Central memory CD8-positive, alpha-beta T cell (primary cell): ENCODE data around the gene IFT122.
"Not testable (repeated sequence)": the region's sequence is repeated elsewhere in the genome, so short reads cannot be mapped to it uniquely, and the experiment has no call there.

Experiments
- ATAC-seq: fragments of 150-1000 bp; cut with Tn5 transposase; replicated peaks from 2 replicates; pipeline ENCODE4 v1.10.0; 2022; ENCODE audit warnings: mild to moderate bottlenecking, moderate FRiP score, moderate number of reproducible peaks; ENCODE audit not compliant: poor library complexity, severe bottlenecking; ENCODE audit errors: extremely low read depth
- DNase-seq, 2 donors: peaks; one replicate each; pipeline ENCODE4 v3.0.0; 2021; ENCODE audit warnings: low spot score in 2 of 2
- H3K27ac Mint-ChIP-seq: one replicate; pipeline ENCODE4 v1.8.0; 2022; ENCODE audit warnings: low read depth, mild to moderate bottlenecking, moderate library complexity, mixed read lengths
- H3K27me3 Mint-ChIP-seq: one replicate; pipeline ENCODE4 v1.8.0; 2022; ENCODE audit warnings: mixed read lengths
- H3K36me3 Mint-ChIP-seq: one replicate; pipeline ENCODE4 v1.8.0; 2022; ENCODE audit warnings: mild to moderate bottlenecking, moderate library complexity, mixed read lengths; ENCODE audit not compliant: insufficient read depth
- H3K4me1 Mint-ChIP-seq: one replicate; pipeline ENCODE4 v1.8.0; 2022; ENCODE audit warnings: mixed read lengths
- H3K4me3 Mint-ChIP-seq: one replicate; pipeline ENCODE4 v1.8.0; 2022; ENCODE audit warnings: mild to moderate bottlenecking, moderate library complexity, mixed read lengths
- H3K9me3 Mint-ChIP-seq: one replicate; pipeline ENCODE4 v1.8.0; 2022; ENCODE audit warnings: mixed read lengths

The IFT122 gene

GRCh38 chr3:129485721-129486663 is 46.0 kb downstream of the IFT122 start:
- peaks cover 1% of the 10 kb centered on the region for H3K36me3 Mint-ChIP-seq
- H3K27ac Mint-ChIP-seq = no peak overlapping the region
- ATAC-seq (no peak), DNase-seq (no peak)
- H3K27me3 Mint-ChIP-seq = no peaks in the 10 kb centered on the region
- no peaks in the 10 kb centered on the region for H3K9me3 Mint-ChIP-seq
- H3K4me1 Mint-ChIP-seq = peaks cover 6% of the 10 kb centered on the region
- no peak overlapping the region for H3K4me3 Mint-ChIP-seq

GRCh38 chr3:129486664-129487035 is 46.6 kb downstream of the IFT122 start:
- H3K36me3 Mint-ChIP-seq = peaks cover 1% of the 10 kb centered on the region
- no peaks in the 10 kb centered on the region for H3K27me3 Mint-ChIP-seq
- no peak overlapping the region for H3K4me3 Mint-ChIP-seq
- DNase-seq (no peak), ATAC-seq (no peak)
- peaks cover 6% of the 10 kb centered on the region for H3K4me1 Mint-ChIP-seq
- H3K9me3 Mint-ChIP-seq = no peaks in the 10 kb centered on the region
- H3K27ac Mint-ChIP-seq = no peak overlapping the region

DNA sequence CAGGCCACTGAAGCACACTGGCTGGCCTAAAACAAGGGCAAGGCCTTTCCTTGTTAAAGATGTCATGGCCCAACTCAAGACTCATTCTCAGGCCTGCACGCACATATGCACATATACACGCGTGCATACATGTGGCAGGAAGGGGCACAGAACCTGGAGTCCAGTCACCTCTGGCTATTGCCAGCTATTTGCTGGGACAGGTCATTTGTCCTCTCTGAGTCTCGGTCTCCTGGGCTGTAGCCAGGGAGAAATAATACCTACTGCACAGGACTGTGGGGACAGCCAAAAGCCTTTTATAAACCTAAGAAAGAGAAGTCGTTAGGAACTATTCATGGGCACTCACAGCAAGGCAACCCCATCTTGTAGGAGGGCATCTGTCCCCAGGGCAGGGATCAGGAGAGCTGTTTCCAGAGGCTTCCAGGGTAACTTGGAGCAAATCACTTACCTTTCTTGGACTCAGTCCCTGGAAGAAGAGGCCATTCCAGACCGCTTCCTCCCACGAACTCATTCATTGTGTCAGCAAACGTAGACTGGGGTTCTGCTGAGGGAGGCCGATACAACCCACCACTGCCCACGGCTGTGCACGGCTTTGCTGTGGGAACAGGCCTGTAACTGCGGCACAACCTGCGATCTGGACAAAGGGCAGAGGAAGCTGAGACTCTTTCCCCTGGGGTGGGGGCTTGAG is 47.3 kb downstream of the IFT122 start:
- no peak for ATAC-seq
- H3K4me3 Mint-ChIP-seq = no peak overlapping the region
- peaks cover 1% of the 10 kb centered on the region for H3K36me3 Mint-ChIP-seq
- no peak overlapping the region for H3K27ac Mint-ChIP-seq
- H3K27me3 Mint-ChIP-seq = no peaks in the 10 kb centered on the region
- peaks cover 6% of the 10 kb centered on the region for H3K4me1 Mint-ChIP-seq
- no peaks in the 10 kb centered on the region for H3K9me3 Mint-ChIP-seq
- DNase-seq = no peak

DNA sequence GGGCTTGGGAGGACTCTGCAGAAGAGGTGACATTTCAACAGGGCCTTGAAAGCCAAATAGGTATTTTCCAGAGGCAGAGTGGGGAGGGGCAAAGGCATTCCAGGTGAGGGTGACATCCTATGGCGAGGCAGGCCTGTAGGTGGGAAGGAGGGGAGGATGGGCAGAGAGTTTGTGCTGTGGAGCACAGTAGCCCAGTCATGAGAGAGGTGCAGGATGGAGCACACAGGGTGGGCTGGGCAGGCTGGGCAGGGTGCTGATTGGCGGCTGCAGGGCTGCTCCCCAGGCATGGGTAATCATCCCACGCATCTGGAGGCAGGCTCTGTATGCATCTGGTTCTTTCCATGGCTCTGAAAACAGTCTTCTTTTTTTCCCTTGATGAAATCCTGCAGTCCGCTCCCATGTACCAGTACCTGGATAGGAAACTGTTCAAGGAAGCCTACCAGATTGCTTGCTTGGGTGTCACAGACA is 47.9 kb downstream of the IFT122 start:
- H3K27ac Mint-ChIP-seq, ATAC-seq, H3K4me3 Mint-ChIP-seq, H3K4me1 Mint-ChIP-seq, H3K27me3 Mint-ChIP-seq, DNase-seq, H3K9me3 Mint-ChIP-seq, H3K36me3 Mint-ChIP-seq: not testable (repeated sequence)

DNA sequence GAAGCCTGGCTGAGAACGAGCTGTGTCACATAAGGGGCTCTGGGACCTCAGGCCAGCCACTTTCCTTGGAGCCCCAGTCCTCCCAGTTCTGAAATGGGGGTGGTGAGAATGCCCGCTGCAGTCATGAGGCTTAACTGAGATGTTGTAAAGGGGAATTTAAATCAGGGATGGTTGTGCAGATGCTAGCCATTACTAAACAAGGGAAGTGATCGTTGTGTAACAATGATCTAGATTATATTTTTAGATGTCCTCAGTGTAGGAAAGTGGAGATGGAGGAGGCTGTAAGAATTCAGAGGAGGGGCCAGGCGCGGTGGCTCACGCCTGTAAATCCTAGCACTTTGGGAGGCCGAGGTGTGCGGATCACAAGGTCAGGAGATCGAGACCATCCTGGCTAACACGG is 49.2 kb downstream of the IFT122 start:
- not testable (repeated sequence) for H3K27me3 Mint-ChIP-seq, H3K4me1 Mint-ChIP-seq, DNase-seq, H3K9me3 Mint-ChIP-seq, H3K4me3 Mint-ChIP-seq, H3K36me3 Mint-ChIP-seq, ATAC-seq, H3K27ac Mint-ChIP-seq

- H3K27ac Mint-ChIP-seq = no peak overlapping the region
- H3K27me3 Mint-ChIP-seq = no peaks in the 10 kb centered on the region
- ATAC-seq (peak; percentile 80), DNase-seq (peak; percentile 30 to 46)
- peaks cover 6% of the 10 kb centered on the region for H3K4me1 Mint-ChIP-seq
- H3K36me3 Mint-ChIP-seq = no peaks in the 10 kb centered on the region
- H3K4me3 Mint-ChIP-seq = no peak overlapping the region
- H3K9me3 Mint-ChIP-seq = no peaks in the 10 kb centered on the region
Observed at GRCh38 chr3:129490273-129490675, 50.2 kb downstream of the IFT122 start.

DNA sequence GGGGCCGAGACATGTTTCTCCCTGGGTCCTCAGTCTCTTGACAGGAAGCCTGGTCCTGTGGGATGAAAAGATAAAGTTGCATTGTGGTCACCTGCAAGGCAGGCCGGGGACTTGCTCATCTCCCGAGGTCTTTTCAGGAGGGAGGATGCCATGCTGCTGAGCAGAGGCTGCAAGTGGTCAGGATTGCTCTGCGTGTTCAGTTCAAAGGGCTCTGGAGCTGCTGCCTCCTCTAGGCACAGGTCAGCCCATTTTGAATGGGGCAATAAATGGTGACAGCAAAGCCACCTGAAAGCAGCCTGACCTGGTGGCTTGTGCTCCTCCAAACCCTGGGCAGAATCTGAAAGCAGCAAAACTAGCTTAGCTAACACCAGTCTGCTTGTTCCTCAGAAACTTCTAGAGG is 51.1 kb downstream of the IFT122 start:
- H3K4me1 Mint-ChIP-seq, H3K9me3 Mint-ChIP-seq, DNase-seq, ATAC-seq, H3K4me3 Mint-ChIP-seq, H3K27me3 Mint-ChIP-seq, H3K36me3 Mint-ChIP-seq: not testable (repeated sequence)
- peak overlapping the region; percentile 73 for H3K27ac Mint-ChIP-seq

GRCh38 chr3:129491794-129492193 is 51.8 kb downstream of the IFT122 start:
- Mint-ChIP-seq H3K27ac (peak overlapping the region; percentile 73), H3K4me3 (no peak overlapping the region), H3K27me3 (no peaks in the 10 kb centered on the region), H3K9me3 (no peaks in the 10 kb centered on the region), H3K4me1 (peaks cover 6% of the 10 kb centered on the region), H3K36me3 (peaks cover under 1% of the 10 kb centered on the region)
- no peak for DNase-seq
- no peak for ATAC-seq

DNA sequence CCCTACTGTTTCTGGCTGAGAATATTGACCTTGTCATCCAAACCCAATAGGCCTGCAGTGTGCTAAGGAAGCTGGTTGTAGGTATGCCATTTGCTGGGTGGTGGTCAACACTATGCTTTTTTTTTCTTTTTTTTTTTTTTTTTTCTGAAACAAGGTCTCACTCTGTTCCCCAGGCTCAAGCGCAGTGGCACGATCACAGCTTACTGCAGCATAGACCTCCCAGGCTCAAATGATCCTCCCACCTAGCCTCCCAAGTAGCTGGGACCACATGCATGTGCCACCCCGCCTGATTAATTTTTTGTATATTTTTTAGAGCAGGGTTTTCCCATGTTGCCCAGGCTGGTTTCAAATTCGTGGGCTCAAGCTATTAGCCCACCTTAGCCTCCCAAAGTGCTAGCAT is 52.7 kb downstream of the IFT122 start:
- no peak for DNase-seq
- Mint-ChIP-seq H3K27me3 (no peaks in the 10 kb centered on the region), H3K36me3 (peaks cover 2% of the 10 kb centered on the region), H3K4me3 (no peak overlapping the region), H3K9me3 (no peaks in the 10 kb centered on the region), H3K27ac (no peak overlapping the region), H3K4me1 (peaks cover 6% of the 10 kb centered on the region)
- ATAC-seq = no peak

GRCh38 chr3:129493206-129493605 is 53.2 kb downstream of the IFT122 start:
- no peaks in the 10 kb centered on the region for H3K9me3 Mint-ChIP-seq
- H3K4me1 Mint-ChIP-seq = peaks cover 6% of the 10 kb centered on the region
- no peak for DNase-seq
- no peaks in the 10 kb centered on the region for H3K27me3 Mint-ChIP-seq
- no peak overlapping the region for H3K27ac Mint-ChIP-seq
- no peak for ATAC-seq
- no peak overlapping the region for H3K4me3 Mint-ChIP-seq
- H3K36me3 Mint-ChIP-seq = peaks cover 2% of the 10 kb centered on the region

DNA sequence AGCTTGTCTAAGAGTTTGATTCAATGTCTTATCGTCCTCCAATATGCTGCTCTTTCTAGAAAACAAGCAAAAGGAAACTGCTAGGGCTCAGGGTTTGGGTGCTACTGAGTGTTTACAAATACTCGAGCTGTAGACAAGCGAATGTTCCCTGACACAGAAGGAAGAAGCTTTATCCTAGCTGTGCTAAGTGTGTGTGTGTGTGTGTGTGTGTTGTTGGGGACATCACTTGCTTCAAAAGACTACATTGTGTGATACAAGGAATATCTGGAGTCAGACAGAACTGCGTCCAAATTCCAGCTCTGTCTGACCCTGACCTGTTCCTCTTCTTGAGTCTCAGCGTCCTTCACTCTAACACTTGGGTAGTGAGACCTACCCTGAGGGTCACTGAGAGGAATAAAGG is 54.5 kb downstream of the IFT122 start:
- H3K4me3 Mint-ChIP-seq, H3K4me1 Mint-ChIP-seq, H3K27me3 Mint-ChIP-seq, H3K36me3 Mint-ChIP-seq, DNase-seq, ATAC-seq, H3K9me3 Mint-ChIP-seq: not testable (repeated sequence)
- peak overlapping the region; percentile 10 for H3K27ac Mint-ChIP-seq

GRCh38 chr3:129495006-129495639 is 55.1 kb downstream of the IFT122 start:
- H3K9me3 Mint-ChIP-seq, ATAC-seq, H3K4me1 Mint-ChIP-seq, H3K27me3 Mint-ChIP-seq, H3K36me3 Mint-ChIP-seq, DNase-seq, H3K4me3 Mint-ChIP-seq, H3K27ac Mint-ChIP-seq: not testable (repeated sequence)
